DND-41 (cell line): ENCODE data around the gene TRIM74.

ENCODE experiments used
- EZH2 ChIP-seq: IDR thresholded peaks from 3 replicates; pipeline ENCODE4 v1.6.1; 2012; ENCODE audit warnings: borderline replicate concordance, low read depth, mild to moderate bottlenecking, moderate library complexity, low read length, inconsistent platforms; ENCODE audit not compliant: severe bottlenecking
- TF ChIP-seq, protein P1 (sequence below): IDR thresholded peaks from 2 replicates; pipeline ENCODE4 v1.5.1; 2012; ENCODE audit warnings: borderline replicate concordance, low read length, moderate library complexity, mild to moderate bottlenecking; ENCODE audit not compliant: poor library complexity, severe bottlenecking; ENCODE audit errors: extremely low read depth

DNA sequence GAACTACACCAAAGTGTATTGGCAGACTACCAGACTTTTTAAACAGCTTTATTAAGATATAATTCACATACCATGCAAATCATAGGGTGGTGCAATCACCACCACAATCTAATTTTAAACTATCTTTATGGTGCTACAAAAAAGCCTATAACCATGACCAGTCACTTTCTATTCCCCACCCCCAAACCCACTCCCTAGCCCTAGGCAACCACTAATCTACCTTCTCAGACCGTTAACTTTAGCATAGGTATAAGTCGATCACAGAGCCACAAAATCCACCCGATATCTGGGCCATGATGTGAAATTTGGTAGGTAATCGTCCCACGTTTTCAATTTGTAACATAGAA lies 44.9 kb downstream of the TRIM74 start:
- TF ChIP-seq, protein P1, sequence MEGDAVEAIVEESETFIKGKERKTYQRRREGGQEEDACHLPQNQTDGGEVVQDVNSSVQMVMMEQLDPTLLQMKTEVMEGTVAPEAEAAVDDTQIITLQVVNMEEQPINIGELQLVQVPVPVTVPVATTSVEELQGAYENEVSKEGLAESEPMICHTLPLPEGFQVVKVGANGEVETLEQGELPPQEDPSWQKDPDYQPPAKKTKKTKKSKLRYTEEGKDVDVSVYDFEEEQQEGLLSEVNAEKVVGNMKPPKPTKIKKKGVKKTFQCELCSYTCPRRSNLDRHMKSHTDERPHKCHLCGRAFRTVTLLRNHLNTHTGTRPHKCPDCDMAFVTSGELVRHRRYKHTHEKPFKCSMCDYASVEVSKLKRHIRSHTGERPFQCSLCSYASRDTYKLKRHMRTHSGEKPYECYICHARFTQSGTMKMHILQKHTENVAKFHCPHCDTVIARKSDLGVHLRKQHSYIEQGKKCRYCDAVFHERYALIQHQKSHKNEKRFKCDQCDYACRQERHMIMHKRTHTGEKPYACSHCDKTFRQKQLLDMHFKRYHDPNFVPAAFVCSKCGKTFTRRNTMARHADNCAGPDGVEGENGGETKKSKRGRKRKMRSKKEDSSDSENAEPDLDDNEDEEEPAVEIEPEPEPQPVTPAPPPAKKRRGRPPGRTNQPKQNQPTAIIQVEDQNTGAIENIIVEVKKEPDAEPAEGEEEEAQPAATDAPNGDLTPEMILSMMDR: no peak
- TF ChIP-seq EZH2: no peak
